Posterior cingulate gyrus (tissue), 11 donors: ENCODE results near the gene GPRC5B.
A peak's percentile ranks its signal among the peaks of the same experiment; 100 is the strongest.

Source experiments
- DNase-seq, 10 donors: peaks; one replicate each; pipeline versions ENCODE4 v3.0.0 to v3.0.0-alpha.2; 2020 to 2021; ENCODE audit warnings: mixed read lengths in 3 of 10
- intact Hi-C: fragments of 100-400 bp; cut with DNase I; formaldehyde crosslinking; loops from one replicate; pipeline ENCODE4 v1.15.1; 2023

Gene GPRC5B

GRCh38 chr16:19899605-19899955, 14.9 kb upstream of the GPRC5B start:
- DNase-seq: no peak
- intact Hi-C loops: loop anchor here (2.0 kb wide), 1 partner anchor 487 kb away; no protein-coding TSS in a partner anchor

GRCh38 chr16:19898924-19899604, 14.4 kb upstream of the GPRC5B start:
- peak in 3 of 10 donors; percentile 17 to 72 (median 33) for DNase-seq
- intact Hi-C loops: loop anchor here (2.0 kb wide), 1 partner anchor 488 kb away; no protein-coding TSS in a partner anchor

GRCh38 chr16:19898166-19898565, 13.5 kb upstream of the GPRC5B start:
- DNase-seq: peak in 1 of 10 donors; percentile 58
- intact Hi-C loops: loop anchor here (2.0 kb wide), 1 partner anchor 489 kb away; no protein-coding TSS in a partner anchor

- DNase-seq: peak in 1 of 10 donors; percentile 77
- intact Hi-C loops: no loop called here
These were observed 12.3 kb upstream of the GPRC5B start for GRCh38 chr16:19896951-19897350.

GRCh38 chr16:19894586-19894985, 9.9 kb upstream of the GPRC5B start:
- DNase-seq: peak in 1 of 10 donors; percentile 20
- intact Hi-C loops: no loop called here

GRCh38 chr16:19892902-19893301, 8.3 kb upstream of the GPRC5B start:
- intact Hi-C loops: no loop called here
- DNase-seq: no peak

- no peak for DNase-seq
- intact Hi-C loops: no loop called here
These were observed 6.3 kb upstream of the GPRC5B start for GRCh38 chr16:19890901-19891300.

GRCh38 chr16:19888834-19889233, 4.2 kb upstream of the GPRC5B start:
- intact Hi-C loops: loop anchor here (5.0 kb wide), 1 partner anchor 232 kb away; no protein-coding TSS in a partner anchor
- no peak for DNase-seq

GRCh38 chr16:19886073-19886941, 1.7 kb upstream of the GPRC5B start:
- peak; percentile 74 to 97 (median 86) for DNase-seq
- intact Hi-C loops: loop anchor here (1.0 to 5.0 kb wide), 3 partner anchors 229 to 327 kb away; no protein-coding TSS in a partner anchor

GRCh38 chr16:19885451-19886072, 914 bp upstream of the GPRC5B start:
- peak in 5 of 10 donors; percentile 24 to 87 (median 41) for DNase-seq

GRCh38 chr16:19883966-19884485, 622 bp downstream of the GPRC5B start:
- intact Hi-C loops: loop anchor here (1.0 to 5.0 kb wide), 3 partner anchors 22 to 167 kb away; partner anchors contain the start of genes IQCK and KNOP1
- DNase-seq: no peak

More at GRCh38 chr16:19885451-19886072, 914 bp upstream of the GPRC5B start:
- intact Hi-C loops: loop anchor here (1.0 to 5.0 kb wide), 4 partner anchors 228 to 330 kb away; partner anchors contain the start of gene VPS35L

- intact Hi-C loops: loop anchor here (1.0 to 5.0 kb wide), 3 partner anchors 21 to 166 kb away; partner anchors contain the start of genes IQCK and KNOP1
- DNase-seq: peak; percentile 67 to 93 (median 74)
These were observed 1.2 kb downstream of the GPRC5B start for GRCh38 chr16:19883296-19883965.

- intact Hi-C loops: loop anchor here (1.0 to 5.0 kb wide), 3 partner anchors 20 to 165 kb away; partner anchors contain the start of genes IQCK and KNOP1
- no peak for DNase-seq
These were observed 2.0 kb downstream of the GPRC5B start for GRCh38 chr16:19882646-19883045.

- DNase-seq: peak in 2 of 10 donors; percentile 42 to 90
- intact Hi-C loops: loop anchor here (5.0 kb wide), 2 partner anchors 120 to 165 kb away; partner anchors contain the start of genes IQCK and KNOP1
These were observed 2.5 kb downstream of the GPRC5B start for GRCh38 chr16:19882186-19882585.

- intact Hi-C loops: loop anchor here (5.0 kb wide), 2 partner anchors 119 to 164 kb away; partner anchors contain the start of genes IQCK and KNOP1
- DNase-seq: peak in 1 of 10 donors; percentile 67
These were observed 2.9 kb downstream of the GPRC5B start for GRCh38 chr16:19881783-19882182.

GRCh38 chr16:19881028-19881427, 3.6 kb downstream of the GPRC5B start:
- intact Hi-C loops: loop anchor here (5.0 kb wide), 2 partner anchors 119 to 164 kb away; partner anchors contain the start of genes IQCK and KNOP1
- DNase-seq: peak in 1 of 10 donors; percentile 22

GRCh38 chr16:19879241-19879792, 5.3 kb downstream of the GPRC5B start:
- peak in 8 of 10 donors; percentile 41 to 92 (median 70) for DNase-seq
- intact Hi-C loops: no loop called here

- intact Hi-C loops: no loop called here
- DNase-seq: peak in 4 of 10 donors; percentile 35 to 84 (median 49)
These were observed 5.9 kb downstream of the GPRC5B start for GRCh38 chr16:19878757-19879156.
